Muscle of back (tissue), 11 donors: ENCODE measurements around the gene UBE2E2. TPM values are rescaled to one million over a fixed set of nuclear protein-coding genes. Genes with fewer than 3 reads are reported as not detected.

Experiments used
- DNase-seq, 3 donors: peaks; one replicate each; pipeline versions ENCODE4 v3.0.0 to v3.0.0-alpha.2; 2013
- polyA plus RNA-seq, 10 donors: library from polyadenylated mRNA; unstranded; fragments of 120-200 nt; gene quantifications; one replicate each; pipeline ENCODE4 v1.2.1, GENCODE V29; 2013; ENCODE audit not compliant: insufficient read length in 10 of 10

The UBE2E2 gene
- polyA plus RNA-seq, 10 donors: 28.9 to 42.2 (median 38.7) TPM

GRCh38 chr3:23385327-23385726 lies 182.2 kb downstream of the UBE2E2 start:
- DNase-seq: peak in 1 of 3 donors; percentile 9

DNA sequence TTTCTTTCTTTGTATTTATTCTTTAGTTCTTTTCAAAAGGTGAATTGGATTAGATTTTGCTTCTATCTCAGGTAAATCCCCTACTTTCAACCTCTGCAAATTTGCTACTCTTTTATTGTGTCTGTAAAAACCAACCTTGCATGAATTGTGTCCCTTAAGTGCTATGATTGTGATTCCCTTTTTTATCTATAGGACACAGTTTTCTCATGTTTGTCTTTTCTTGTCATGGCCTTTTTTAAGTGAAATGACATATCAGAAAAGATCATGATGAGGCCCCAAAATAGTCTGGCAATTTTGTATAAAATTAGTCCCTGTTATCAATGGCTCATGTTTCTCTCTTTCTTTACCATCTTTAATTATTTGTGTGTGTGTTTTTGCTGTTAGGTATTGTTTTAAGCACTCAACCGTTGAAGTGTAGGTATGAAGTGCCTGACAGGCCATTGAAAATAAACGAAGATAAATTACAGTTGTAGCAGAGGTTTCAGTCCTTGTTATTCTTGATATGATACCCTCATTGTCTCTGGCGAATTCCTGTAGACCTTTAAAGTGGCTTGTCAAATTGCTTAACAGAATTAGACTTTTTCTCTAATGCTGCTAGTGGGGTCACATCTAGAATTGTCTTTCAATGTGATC lies 184.3 kb downstream of the UBE2E2 start:
- DNase-seq: no peak

GRCh38 chr3:23389089-23389488 lies 186.0 kb downstream of the UBE2E2 start:
- no peak for DNase-seq

- no peak for DNase-seq
Observed at GRCh38 chr3:23389686-23390085, 186.6 kb downstream of the UBE2E2 start.

DNA sequence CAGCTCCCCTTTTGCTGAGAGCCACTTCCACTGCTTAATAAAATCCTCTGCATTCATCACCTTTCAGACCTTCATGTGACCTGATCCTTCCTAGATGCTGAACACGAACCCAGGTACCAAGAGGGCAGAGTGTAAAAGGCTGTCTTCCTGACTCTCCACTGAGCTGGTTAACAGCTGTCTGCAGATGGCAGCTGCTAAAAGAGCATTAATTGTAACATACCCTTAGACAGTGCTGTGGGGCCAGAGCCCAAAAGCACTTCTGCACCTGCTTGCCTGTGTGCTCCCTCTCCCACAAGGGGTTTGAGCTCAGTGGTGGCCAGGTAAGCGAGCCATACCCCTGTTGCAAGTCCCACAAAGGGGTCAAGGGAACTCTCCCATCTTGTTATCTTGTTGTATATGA lies 187.3 kb downstream of the UBE2E2 start:
- no peak for DNase-seq

DNA sequence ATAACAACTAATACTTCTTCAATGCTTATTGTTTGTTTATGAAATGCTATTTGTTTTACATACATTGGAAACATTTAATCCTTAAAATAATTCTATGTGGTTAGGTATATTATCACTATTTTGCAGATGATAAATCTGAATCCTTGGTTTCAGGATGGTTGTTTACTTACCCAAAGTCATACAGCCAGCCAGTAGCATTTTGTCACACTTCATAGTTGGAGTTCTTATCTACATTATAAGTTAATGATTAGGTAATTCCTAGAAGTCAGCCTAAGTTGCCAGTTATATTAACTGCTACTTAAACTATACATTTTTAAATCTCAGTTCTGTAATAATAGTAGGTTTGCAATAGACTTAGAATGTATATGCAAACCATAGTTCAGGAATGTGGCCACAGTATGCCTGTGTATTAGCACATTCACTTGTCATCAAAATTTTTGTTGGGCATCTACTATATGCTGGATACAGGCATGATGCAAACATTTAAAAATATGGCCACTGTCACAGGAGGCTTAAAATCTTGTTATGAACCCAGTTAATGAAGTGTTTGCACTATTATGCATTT lies 187.9 kb downstream of the UBE2E2 start:
- no peak for DNase-seq

- no peak for DNase-seq
Observed at GRCh38 chr3:23395115-23395514, 192.0 kb downstream of the UBE2E2 start.

- no peak for DNase-seq
Observed at GRCh38 chr3:23396746-23397145, 193.6 kb downstream of the UBE2E2 start.

DNA sequence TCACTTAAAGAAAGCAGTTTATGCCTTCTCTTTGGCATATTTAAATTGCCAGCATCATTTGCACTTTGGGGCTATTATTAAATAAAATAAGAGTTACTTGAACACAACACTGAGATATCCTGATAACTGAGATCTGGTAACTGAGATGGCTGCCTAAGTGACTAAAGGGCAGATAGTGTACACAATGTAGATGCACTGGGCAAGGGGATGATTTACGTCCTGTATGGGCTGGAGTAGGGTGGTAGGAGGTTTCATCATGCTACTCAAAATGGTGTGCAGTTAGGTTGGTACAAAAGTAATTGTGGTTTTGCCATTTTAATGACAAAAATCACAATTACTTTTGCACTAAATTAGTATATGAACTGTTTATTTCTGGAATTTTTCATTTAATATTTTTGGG lies 196.1 kb downstream of the UBE2E2 start:
- DNase-seq: no peak

DNA sequence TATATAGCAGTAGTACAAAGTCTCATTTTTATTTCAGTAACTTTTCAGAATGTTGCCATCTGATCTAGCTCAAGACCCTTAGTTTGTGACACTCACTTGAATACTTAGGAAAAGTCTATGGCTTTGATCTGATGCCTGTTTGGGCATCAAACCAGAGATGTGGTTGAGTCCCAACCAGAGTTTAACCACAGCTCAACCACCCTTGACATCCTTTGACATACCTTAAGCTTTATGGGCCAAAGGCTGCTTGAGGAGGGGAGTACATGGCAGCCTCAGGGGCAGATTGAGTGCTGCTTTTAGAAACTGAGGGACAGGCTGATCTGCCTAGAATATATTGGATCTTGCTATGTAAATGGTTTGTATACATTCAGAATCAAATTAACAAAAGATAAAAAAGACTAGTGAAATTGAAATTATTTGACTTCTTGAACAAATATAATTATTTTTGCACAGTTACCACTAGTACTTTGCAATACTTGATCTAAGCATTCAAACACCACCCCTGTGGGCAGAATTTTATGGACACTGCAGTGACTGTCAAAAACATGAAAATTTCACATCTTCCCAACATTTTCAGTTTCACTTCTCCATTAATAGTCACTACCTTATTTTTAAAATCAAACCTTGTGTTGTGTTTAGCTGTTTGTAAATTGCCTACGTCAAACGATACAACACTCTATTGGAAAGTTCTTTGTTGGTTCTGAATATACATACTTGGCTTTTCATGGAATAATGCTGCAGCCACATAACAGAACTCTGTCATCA lies 199.8 kb downstream of the UBE2E2 start:
- no peak for DNase-seq

DNA sequence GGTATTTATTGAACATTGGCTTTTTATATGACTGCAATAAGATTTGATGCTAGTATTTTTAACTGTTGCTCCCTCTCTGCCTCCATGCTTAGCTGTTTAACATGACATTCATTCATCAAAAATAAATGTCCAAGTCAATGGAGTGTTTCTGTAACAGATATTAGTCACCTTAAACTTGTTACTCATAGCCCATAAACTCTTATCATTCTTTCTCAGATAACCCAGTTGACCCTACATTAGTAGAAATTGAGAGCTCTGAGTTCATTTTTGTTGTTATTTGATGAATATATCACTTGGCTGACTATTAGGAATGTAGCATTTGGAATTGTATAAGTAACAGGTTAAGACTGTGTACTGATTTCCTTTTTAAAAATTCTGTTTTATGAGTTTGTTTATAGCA lies 201.1 kb downstream of the UBE2E2 start:
- no peak for DNase-seq

DNA sequence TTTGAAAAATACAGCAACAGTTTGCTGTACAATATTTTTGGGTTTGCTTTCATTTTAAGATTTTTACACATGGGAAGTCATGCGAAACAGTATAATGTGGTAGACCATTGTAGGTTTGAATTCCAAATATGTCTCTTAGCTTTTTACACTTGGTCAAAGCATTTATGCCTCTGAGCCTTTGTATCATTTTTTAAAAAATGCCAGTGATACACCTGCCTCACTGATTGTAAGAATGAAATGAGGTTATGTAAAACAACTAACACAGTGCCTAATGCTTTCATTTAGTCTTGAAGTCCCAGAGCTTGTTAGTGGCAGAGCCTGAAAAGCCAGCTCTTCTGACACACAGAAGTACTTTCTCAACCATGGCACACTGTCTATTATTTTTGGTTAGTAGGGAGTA lies 202.0 kb downstream of the UBE2E2 start:
- no peak for DNase-seq

- DNase-seq: peak in 1 of 3 donors; percentile 12
Observed at GRCh38 chr3:23406601-23407000, 203.5 kb downstream of the UBE2E2 start.

DNA sequence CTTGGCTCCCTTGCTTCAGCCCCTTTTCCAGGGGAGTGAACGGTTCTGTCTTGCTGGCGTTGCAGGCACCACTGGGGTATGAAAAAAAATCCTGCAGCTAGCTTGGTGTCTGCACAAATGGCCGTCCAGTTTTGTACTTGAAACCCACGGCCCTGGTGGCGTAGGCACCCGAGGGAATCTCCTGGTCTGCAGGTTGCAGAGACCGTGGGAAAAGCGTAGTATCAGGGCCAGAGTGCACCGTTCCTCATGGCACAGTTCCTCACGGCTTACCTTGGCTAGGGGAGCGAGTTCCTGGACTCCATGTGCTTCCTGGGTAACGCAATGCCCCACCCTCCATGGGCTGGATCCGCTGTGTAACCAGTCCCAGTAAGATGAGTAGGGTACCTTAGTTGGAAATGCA lies 214.9 kb downstream of the UBE2E2 start:
- no peak for DNase-seq

DNA sequence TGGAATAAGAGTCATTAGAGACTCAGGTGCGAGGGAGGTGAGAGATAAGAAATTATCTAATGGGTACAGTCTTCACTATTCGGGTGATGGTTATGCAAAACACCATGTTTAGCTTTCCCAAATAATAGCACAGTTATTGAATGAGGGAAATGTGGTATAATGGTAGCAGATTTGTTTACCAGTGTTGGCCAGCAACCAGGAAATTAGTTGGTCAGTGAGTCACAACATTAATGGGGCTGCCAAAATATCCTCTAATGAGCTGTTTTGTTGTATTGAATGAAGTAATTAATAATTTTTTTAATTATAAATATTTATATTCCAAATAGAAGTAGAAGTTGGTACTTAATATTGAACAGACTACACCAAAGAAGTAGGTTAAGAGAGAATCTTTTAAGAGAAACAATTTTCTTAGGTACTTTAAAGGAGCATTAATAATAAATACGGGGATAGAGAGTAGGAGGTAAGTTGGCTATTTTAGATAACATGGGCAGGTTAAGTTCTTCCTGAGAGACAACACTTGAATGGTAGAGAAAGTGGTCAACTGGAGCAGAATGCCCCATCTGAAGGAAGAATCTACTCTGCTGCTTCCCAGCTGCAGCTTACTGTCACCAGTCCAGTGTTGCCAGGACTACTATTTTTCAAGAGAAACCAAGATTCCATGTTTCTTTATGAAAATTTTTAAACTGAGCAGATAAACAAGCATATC lies 218.8 kb downstream of the UBE2E2 start:
- no peak for DNase-seq

DNA sequence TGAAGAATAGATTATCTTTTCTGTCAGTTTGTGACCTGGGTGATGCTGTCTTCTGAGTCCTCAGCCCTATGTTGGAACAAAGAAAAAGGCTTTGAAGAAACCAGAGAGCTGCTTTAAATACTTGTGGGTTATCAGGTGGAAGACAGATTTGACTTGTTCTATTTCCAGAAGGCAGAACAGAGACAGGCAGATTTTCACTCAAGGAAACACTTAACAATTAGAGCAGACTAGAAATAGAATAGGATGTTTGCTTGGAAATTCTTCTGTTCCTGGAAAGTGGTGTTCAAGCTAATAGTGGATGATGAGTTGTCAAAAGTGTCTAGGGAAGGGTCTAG lies 219.4 kb downstream of the UBE2E2 start:
- DNase-seq: no peak

- no peak for DNase-seq
Observed at GRCh38 chr3:23425410-23425809, 222.3 kb downstream of the UBE2E2 start.

GRCh38 chr3:23430781-23431398 lies 227.8 kb downstream of the UBE2E2 start:
- no peak for DNase-seq

DNA sequence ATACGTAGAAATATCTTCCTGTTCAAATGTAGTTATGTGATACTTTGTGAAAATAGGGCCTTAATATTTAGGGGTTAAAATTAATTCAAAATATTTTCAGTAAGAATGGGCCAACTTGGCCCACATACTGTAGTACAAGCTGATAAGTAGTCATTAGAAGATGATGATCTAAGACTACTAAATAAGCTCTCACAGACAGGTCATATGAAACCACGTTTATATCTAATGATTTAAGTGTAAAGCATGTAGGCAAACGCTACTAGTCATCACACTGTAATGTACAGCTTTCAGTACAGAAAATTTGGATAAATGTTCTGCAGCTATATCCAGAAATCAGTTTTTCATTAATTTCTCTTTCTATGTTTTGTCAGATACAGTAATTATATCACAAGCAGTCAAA lies 228.6 kb downstream of the UBE2E2 start:
- no peak for DNase-seq

GRCh38 chr3:23435318-23435717 lies 232.2 kb downstream of the UBE2E2 start:
- DNase-seq: no peak

- DNase-seq: no peak
Observed at GRCh38 chr3:23435904-23436303, 232.8 kb downstream of the UBE2E2 start.

- DNase-seq: no peak
Observed at GRCh38 chr3:23437484-23438145, 234.5 kb downstream of the UBE2E2 start.
